PFSK-1 (cell line): ENCODE data around the gene BCAT1.

Source experiments
- POLR2AphosphoS5 ChIP-seq: IDR thresholded peaks from 2 replicates; pipeline ENCODE4 v1.6.1; 2012; ENCODE audit warnings: low read depth, mild to moderate bottlenecking, control low read depth, low read length, moderate library complexity
- SIN3A ChIP-seq: IDR thresholded peaks from 2 replicates; pipeline ENCODE4 v1.6.1; 2012; ENCODE audit warnings: mild to moderate bottlenecking, low read length, moderate library complexity, borderline replicate concordance; ENCODE audit not compliant: insufficient read depth
- TAF1 ChIP-seq: IDR thresholded peaks from 2 replicates; pipeline ENCODE4 v1.6.1; 2012; ENCODE audit warnings: low read length, control low read depth, borderline replicate concordance; ENCODE audit not compliant: insufficient read depth
- TF ChIP-seq, protein P1 (sequence below), 2 experiments: IDR thresholded peaks; 2 replicates each; pipeline versions ENCODE4 v1.6.1 to v1.8.0; 2011 to 2012; ENCODE audit warnings: low read depth in 2 of 2, low read length in 2 of 2, control low read depth in 1 of 2, inconsistent platforms in 1 of 2, mild to moderate bottlenecking in 1 of 2, moderate library complexity in 1 of 2; ENCODE audit not compliant: insufficient read depth in 1 of 2

- TF ChIP-seq, protein P1, sequence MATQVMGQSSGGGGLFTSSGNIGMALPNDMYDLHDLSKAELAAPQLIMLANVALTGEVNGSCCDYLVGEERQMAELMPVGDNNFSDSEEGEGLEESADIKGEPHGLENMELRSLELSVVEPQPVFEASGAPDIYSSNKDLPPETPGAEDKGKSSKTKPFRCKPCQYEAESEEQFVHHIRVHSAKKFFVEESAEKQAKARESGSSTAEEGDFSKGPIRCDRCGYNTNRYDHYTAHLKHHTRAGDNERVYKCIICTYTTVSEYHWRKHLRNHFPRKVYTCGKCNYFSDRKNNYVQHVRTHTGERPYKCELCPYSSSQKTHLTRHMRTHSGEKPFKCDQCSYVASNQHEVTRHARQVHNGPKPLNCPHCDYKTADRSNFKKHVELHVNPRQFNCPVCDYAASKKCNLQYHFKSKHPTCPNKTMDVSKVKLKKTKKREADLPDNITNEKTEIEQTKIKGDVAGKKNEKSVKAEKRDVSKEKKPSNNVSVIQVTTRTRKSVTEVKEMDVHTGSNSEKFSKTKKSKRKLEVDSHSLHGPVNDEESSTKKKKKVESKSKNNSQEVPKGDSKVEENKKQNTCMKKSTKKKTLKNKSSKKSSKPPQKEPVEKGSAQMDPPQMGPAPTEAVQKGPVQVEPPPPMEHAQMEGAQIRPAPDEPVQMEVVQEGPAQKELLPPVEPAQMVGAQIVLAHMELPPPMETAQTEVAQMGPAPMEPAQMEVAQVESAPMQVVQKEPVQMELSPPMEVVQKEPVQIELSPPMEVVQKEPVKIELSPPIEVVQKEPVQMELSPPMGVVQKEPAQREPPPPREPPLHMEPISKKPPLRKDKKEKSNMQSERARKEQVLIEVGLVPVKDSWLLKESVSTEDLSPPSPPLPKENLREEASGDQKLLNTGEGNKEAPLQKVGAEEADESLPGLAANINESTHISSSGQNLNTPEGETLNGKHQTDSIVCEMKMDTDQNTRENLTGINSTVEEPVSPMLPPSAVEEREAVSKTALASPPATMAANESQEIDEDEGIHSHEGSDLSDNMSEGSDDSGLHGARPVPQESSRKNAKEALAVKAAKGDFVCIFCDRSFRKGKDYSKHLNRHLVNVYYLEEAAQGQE (IDR thresholded peaks at IDR 0.05; ENCODE audit: insufficient read depth in 1 of 2, low read depth in 2 of 2, low read length in 2 of 2) = no peak
- no peak for TF ChIP-seq POLR2AphosphoS5
- TF ChIP-seq TAF1 = no peak
- no peak for TF ChIP-seq SIN3A
Observed at GRCh38 chr12:24977711-24978110, 28.8 kb upstream of the BCAT1 start.
